H9 (cell line): ENCODE measurements around the gene TUBA1A. TPM values are rescaled to one million over a fixed set of nuclear protein-coding genes. Genes with fewer than 3 reads are reported as not detected.
A peak's percentile ranks its signal among the peaks of the same experiment; 100 is the strongest.
"Not testable (repeated sequence)": the region's sequence is repeated elsewhere in the genome, so short reads cannot be mapped to it uniquely, and the experiment has no call there.

Source experiments
- DNase-seq: peaks from one replicate; pipeline ENCODE4 v3.0.0-alpha.2; 2017
- H2AFZ ChIP-seq: one replicate; pipeline ENCODE4 v1.6.1; 2013; ENCODE audit warnings: mild to moderate bottlenecking, low read length, control low read depth, moderate library complexity
- H2AK5ac ChIP-seq: 2 replicates; pipeline ENCODE4 v1.6.1; 2013; ENCODE audit warnings: low read length, control low read depth, mixed read lengths; ENCODE audit not compliant: insufficient read length
- H2BK120ac ChIP-seq: one replicate; pipeline ENCODE4 v1.6.1; 2013; ENCODE audit warnings: low read depth, mild to moderate bottlenecking, low read length, control low read depth, inconsistent platforms; ENCODE audit not compliant: poor library complexity, severe bottlenecking
- H2BK12ac ChIP-seq: 2 replicates; pipeline ENCODE4 v1.6.1; 2013; ENCODE audit warnings: low read length, control low read depth, mixed read lengths, low read depth; ENCODE audit not compliant: insufficient read length
- H2BK15ac ChIP-seq: 2 replicates; pipeline ENCODE4 v1.6.1; 2013; ENCODE audit warnings: low read depth, low read length, control low read depth
- H2BK20ac ChIP-seq: one replicate; pipeline ENCODE4 v1.6.1; 2013; ENCODE audit warnings: low read depth, mild to moderate bottlenecking, low read length, control low read depth, inconsistent platforms; ENCODE audit not compliant: poor library complexity, severe bottlenecking
- H2BK5ac ChIP-seq: 2 replicates; pipeline ENCODE4 v1.6.1; 2013; ENCODE audit warnings: low read length, control low read depth, mixed read lengths; ENCODE audit not compliant: insufficient read length
- H3K14ac ChIP-seq: 2 replicates; pipeline ENCODE4 v1.6.1; 2013; ENCODE audit warnings: low read length, control low read depth; ENCODE audit not compliant: insufficient read depth
- H3K18ac ChIP-seq: 2 replicates; pipeline ENCODE4 v1.6.1; 2013; ENCODE audit warnings: low read depth, mild to moderate bottlenecking, mixed read lengths, low read length, control low read depth; ENCODE audit not compliant: insufficient read length
- H3K23ac ChIP-seq: 2 replicates; pipeline ENCODE4 v1.6.1; 2013; ENCODE audit warnings: low read length, control low read depth, mixed read lengths, low read depth; ENCODE audit not compliant: insufficient read length
- H3K23me2 ChIP-seq: 2 replicates; pipeline ENCODE4 v1.6.1; 2013; ENCODE audit warnings: low read depth, mild to moderate bottlenecking, mixed read lengths, low read length, control low read depth; ENCODE audit not compliant: insufficient read length, poor library complexity, severe bottlenecking
- H3K27ac ChIP-seq: 2 replicates; pipeline ENCODE4 v1.5.1; 2013; ENCODE audit warnings: low read length, control low read depth, mixed read lengths, low read depth; ENCODE audit not compliant: insufficient read length
- H3K27me3 ChIP-seq: 2 replicates; pipeline ENCODE4 v1.6.1; 2013; ENCODE audit warnings: low read length, control low read depth, inconsistent platforms; ENCODE audit not compliant: insufficient read depth
- H3K4ac ChIP-seq: 2 replicates; pipeline ENCODE4 v1.6.1; 2013; ENCODE audit warnings: low read depth, mild to moderate bottlenecking, control low read depth, inconsistent platforms, low read length, moderate library complexity
- H3K4me1 ChIP-seq: 2 replicates; pipeline ENCODE4 v1.6.1; 2013; ENCODE audit warnings: low read length, control low read depth, inconsistent platforms; ENCODE audit not compliant: insufficient read depth
- H3K4me2 ChIP-seq: 2 replicates; pipeline ENCODE4 v1.6.1; 2013; ENCODE audit warnings: low read length, control low read depth, mixed read lengths; ENCODE audit not compliant: insufficient read length, insufficient read depth
- H3K56ac ChIP-seq: 2 replicates; pipeline ENCODE4 v1.6.1; 2013; ENCODE audit warnings: low read depth, mild to moderate bottlenecking, mixed read lengths, low read length, control low read depth; ENCODE audit not compliant: insufficient read length
- H3K79me1 ChIP-seq: 2 replicates; pipeline ENCODE4 v1.6.1; 2013; ENCODE audit warnings: low read depth, mild to moderate bottlenecking, moderate library complexity, low read length, control low read depth, inconsistent platforms; ENCODE audit not compliant: insufficient read depth, poor library complexity, severe bottlenecking
- H3K79me2 ChIP-seq: 2 replicates; pipeline ENCODE4 v1.6.1; 2013; ENCODE audit warnings: low read length, control low read depth, inconsistent platforms; ENCODE audit not compliant: insufficient read depth
- H3K9ac ChIP-seq: 2 replicates; pipeline ENCODE4 v1.6.1; 2013; ENCODE audit warnings: low read length, control low read depth, mixed read lengths; ENCODE audit not compliant: insufficient read length; ENCODE audit errors: extremely low read depth
- H3K9me3 ChIP-seq: one replicate; pipeline ENCODE4 v1.6.1; 2013; ENCODE audit warnings: low read depth, low read length, inconsistent platforms; ENCODE audit not compliant: control insufficient read depth
- H3T11ph ChIP-seq: one replicate; pipeline ENCODE4 v1.6.1; 2013; ENCODE audit warnings: mild to moderate bottlenecking, low read length, control low read depth, inconsistent platforms
- H4K20me1 ChIP-seq: one replicate; pipeline ENCODE4 v1.6.1; 2013; ENCODE audit not compliant: control insufficient read depth, insufficient read length, insufficient read depth
- H4K5ac ChIP-seq: 2 replicates; pipeline ENCODE4 v1.6.1; 2013; ENCODE audit warnings: low read depth, mild to moderate bottlenecking, mixed read lengths, low read length, control low read depth; ENCODE audit not compliant: insufficient read length
- H4K8ac ChIP-seq: replicated peaks from 2 replicates; pipeline ENCODE4 v1.6.1; 2013; ENCODE audit warnings: low read length, control low read depth, mixed read lengths, low read depth; ENCODE audit not compliant: insufficient read length
- H4K91ac ChIP-seq: 2 replicates; pipeline ENCODE4 v1.6.1; 2013; ENCODE audit warnings: low read depth, mild to moderate bottlenecking, moderate library complexity, mixed read lengths, low read length, control low read depth; ENCODE audit not compliant: insufficient read length
- H3K27ac Mint-ChIP-seq, 3 experiments: 2 replicates in 2 of 3; 3 replicates in 1 of 3; pipeline ENCODE4 v1.8.0; 2020 to 2021; ENCODE audit warnings: mixed read lengths in 3 of 3, mild to moderate bottlenecking in 1 of 3, moderate library complexity in 1 of 3
- H3K27me3 Mint-ChIP-seq: 2 replicates; pipeline ENCODE4 v1.8.0; 2021; ENCODE audit warnings: low read depth, mild to moderate bottlenecking, moderate library complexity, mixed read lengths
- H3K36me3 Mint-ChIP-seq, 3 experiments: 2 replicates in 2 of 3; 3 replicates in 1 of 3; pipeline ENCODE4 v1.8.0; 2020 to 2021; ENCODE audit warnings: low read depth in 3 of 3, mixed read lengths in 3 of 3; ENCODE audit not compliant: insufficient read depth in 1 of 3
- H3K4me1 Mint-ChIP-seq, 2 experiments: 2 replicates each; pipeline ENCODE4 v1.8.0; 2020; ENCODE audit warnings: mixed read lengths in 2 of 2
- H3K4me3 Mint-ChIP-seq, 2 experiments: 2 replicates in 1 of 2; 3 replicates in 1 of 2; pipeline ENCODE4 v1.8.0; 2020 to 2021; ENCODE audit warnings: mild to moderate bottlenecking in 2 of 2, mixed read lengths in 2 of 2, moderate library complexity in 1 of 2
- H3K9me3 Mint-ChIP-seq, 2 experiments: 2 replicates in 1 of 2; 3 replicates in 1 of 2; pipeline ENCODE4 v1.8.0; 2020; ENCODE audit warnings: mild to moderate bottlenecking in 2 of 2, mixed read lengths in 2 of 2, moderate library complexity in 1 of 2
- CTCF ChIP-seq: fragments of 200-600 bp; sonication (generic); conservative IDR thresholded peaks from 3 replicates; pipeline ENCODE4 v1.8.0; 2021; ENCODE audit warnings: antibody characterized with exemption, mild to moderate bottlenecking
- WGBS: extraction: QIAGEN DNeasy Blood & Tissue Kit; methylation state at CpG from one replicate; pipeline ENCODE4 v1.1.7; 2013; ENCODE audit warnings: missing lambda C conversion rate, low lambda C conversion rate, mixed read lengths; ENCODE audit not compliant: insufficient read length; ENCODE audit errors: extremely low coverage; 5-methylcytosine and 5-hydroxymethylcytosine counted together
- total RNA-seq: library from RNA; stranded (reverse); gene quantifications from 2 replicates; pipeline ENCODE4 v1.2.1, GENCODE V29; 2021

TUBA1A gene
- total RNA-seq, 1 experiment from 2014 or later: 149 TPM

DNA sequence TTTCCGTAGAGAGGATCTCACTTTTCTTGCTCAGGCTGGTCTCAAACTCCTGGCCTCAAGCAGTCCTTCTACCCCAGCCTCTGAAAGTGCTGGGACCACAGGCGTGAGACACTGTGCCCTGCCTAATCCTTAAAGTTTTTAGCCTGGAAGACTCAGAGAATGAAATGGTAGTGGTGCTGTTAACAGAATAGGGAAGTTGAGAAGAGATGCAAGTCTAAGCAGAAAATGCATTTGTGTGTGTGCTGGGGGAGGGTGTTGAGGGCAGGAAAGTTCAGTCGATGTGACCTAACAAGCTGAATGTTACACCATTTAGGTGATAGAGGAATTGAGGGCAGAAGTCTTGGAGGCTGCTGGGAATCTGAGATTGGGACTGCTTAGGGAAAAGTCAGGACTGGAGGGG lies 6.9 kb upstream of the TUBA1A start:
- H3K4ac ChIP-seq: no peak overlapping the region
- no peak overlapping the region for H2AFZ ChIP-seq
- H3K4me2 ChIP-seq: no peak overlapping the region
- no peak overlapping the region for H3K27ac ChIP-seq
- H3K18ac ChIP-seq: no peak overlapping the region
- H3K9me3 ChIP-seq: no peaks in the 10 kb centered on the region
- H4K91ac ChIP-seq: no peak overlapping the region
- H3K27me3 Mint-ChIP-seq: peaks cover 3% of the 10 kb centered on the region; the same call in 1 of the 2 replicates
- H3K9me3 Mint-ChIP-seq: no peaks in the 10 kb centered on the region
- H3K23ac ChIP-seq: no peak overlapping the region
- H3K14ac ChIP-seq: no peak overlapping the region
- no peaks in the 10 kb centered on the region for H3K79me2 ChIP-seq
- H2AK5ac ChIP-seq: no peak overlapping the region
- H4K5ac ChIP-seq: no peak overlapping the region
- peak overlapping the region in 1 of 3 experiments; percentile 0; a peak in 3 of 7 replicates for H3K27ac Mint-ChIP-seq
- no peak overlapping the region for H2BK15ac ChIP-seq
- H3K4me1 Mint-ChIP-seq: peaks cover 12 to 29% of the 10 kb centered on the region in 2 experiments
- no peak overlapping the region for H4K8ac ChIP-seq
- H3K9ac ChIP-seq: no peak overlapping the region
- H3K56ac ChIP-seq: no peak overlapping the region
- TF ChIP-seq CTCF: no peak
- WGBS: no CpG with 5 or more reads among the region's 3 CpGs
- no peaks in the 10 kb centered on the region for H3K79me1 ChIP-seq
- H2BK5ac ChIP-seq: no peak overlapping the region
- DNase-seq: no peak
- H3T11ph ChIP-seq: no peak overlapping the region
- H3K27me3 ChIP-seq: no peaks in the 10 kb centered on the region
- no peak overlapping the region for H3K4me3 Mint-ChIP-seq
- H3K36me3 Mint-ChIP-seq: no peaks in the 10 kb centered on the region
- H2BK120ac ChIP-seq: no peak overlapping the region
- H3K23me2 ChIP-seq: no peaks in the 10 kb centered on the region
- no peaks in the 10 kb centered on the region; the same call in 1 of the 2 replicates for H3K4me1 ChIP-seq
- H2BK20ac ChIP-seq: peak overlapping the region; percentile 84
- no peaks in the 10 kb centered on the region for H4K20me1 ChIP-seq
- no peak overlapping the region for H2BK12ac ChIP-seq

- H3K27ac Mint-ChIP-seq, H2BK5ac ChIP-seq, H2BK15ac ChIP-seq, H4K20me1 ChIP-seq, H2AFZ ChIP-seq, H3K9me3 Mint-ChIP-seq, H2BK20ac ChIP-seq, H2BK120ac ChIP-seq, H3K18ac ChIP-seq, H3K4me1 ChIP-seq, H3K14ac ChIP-seq, H2AK5ac ChIP-seq, H3K23ac ChIP-seq, H3K9ac ChIP-seq, H3K56ac ChIP-seq, H3K27me3 Mint-ChIP-seq, H3T11ph ChIP-seq, H4K5ac ChIP-seq, H4K91ac ChIP-seq, H3K4me2 ChIP-seq, H3K23me2 ChIP-seq, H3K4me3 Mint-ChIP-seq, H3K79me1 ChIP-seq, H2BK12ac ChIP-seq, H3K36me3 Mint-ChIP-seq, DNase-seq, H3K27ac ChIP-seq, H4K8ac ChIP-seq, H3K9me3 ChIP-seq, H3K79me2 ChIP-seq, H3K4ac ChIP-seq, H3K27me3 ChIP-seq: not testable (repeated sequence)
- H3K4me1 Mint-ChIP-seq: peaks cover 8 to 29% of the 10 kb centered on the region in 2 experiments
- WGBS: no CpG with 5 or more reads among the region's 4 CpGs
Observed at GRCh38 chr12:49193746-49194145, 4.9 kb upstream of the TUBA1A start.
